Right lobe of liver (tissue), 4 donors: ENCODE results near the gene GMDS.

Experiments used
- CTCF ChIP-seq, 4 donors: fragments of 200-600 bp in 3 of 4; fragments of 450-650 bp in 1 of 4; IDR thresholded peaks; one replicate each; pipeline versions ENCODE4 v1.5.1 to v1.8.0; 2016 to 2022; ENCODE audit warnings: antibody characterized with exemption in 4 of 4, mild to moderate bottlenecking in 2 of 4
- POLR2A ChIP-seq: fragments of 450-650 bp; IDR thresholded peaks from one replicate; pipeline ENCODE4 v1.6.1; 2017; ENCODE audit warnings: antibody characterized with exemption, mild to moderate bottlenecking
- donor health status: DM: no; HTN: no; CAD: no.
- donor health status: DM: no; HTN: no; CAD: no.
- donor health status: DM: no; HTN: yes; CAD: no.

GRCh38 chr6:2187826-2188225 lies 57.6 kb downstream of the GMDS start:
- TF ChIP-seq CTCF (IDR thresholded peaks at IDR 0.05) (no peak), POLR2A (no peak)
